HEK293T (cell line): ENCODE measurements around the gene ADK.

Experiments used
- CTCF ChIA-PET: fragments of 350-600 bp; formaldehyde crosslinking; extraction: SDS; loops from one replicate; lab custom pipeline; 2021; ENCODE audit warnings: antibody characterized with exemption, inconsistent platforms; lab: Yijun Ruan, JAX
- POLR2A ChIA-PET: fragments of 350-600 bp; formaldehyde crosslinking; extraction: SDS; loops from one replicate; lab custom pipeline; 2020; ENCODE audit warnings: antibody characterized with exemption, inconsistent platforms; lab: Yijun Ruan, JAX
- DNase-seq: peaks from one replicate; pipeline ENCODE4 v3.0.0; 2012; ENCODE audit warnings: mixed read lengths; ENCODE audit errors: extremely low spot score
- ARNT ChIP-seq: fragments of 450-650 bp; IDR thresholded peaks from 2 replicates; pipeline ENCODE4 v1.6.1; 2017; ENCODE audit warnings: mild to moderate bottlenecking
- BHLHE40 ChIP-seq: fragments of 450-650 bp; IDR thresholded peaks from 2 replicates; pipeline ENCODE4 v1.6.1; 2016; ENCODE audit warnings: mild to moderate bottlenecking, moderate library complexity, borderline replicate concordance
- CTBP1 ChIP-seq: fragments of 450-650 bp; IDR thresholded peaks from 2 replicates; pipeline ENCODE4 v1.6.1; 2016; ENCODE audit warnings: borderline replicate concordance
- ELF4 ChIP-seq: fragments of 450-650 bp; IDR thresholded peaks from 2 replicates; pipeline ENCODE4 v1.6.1; 2017; ENCODE audit warnings: antibody characterized with exemption
- FOXA1 ChIP-seq: fragments of 450-650 bp; IDR thresholded peaks from 2 replicates; pipeline ENCODE4 v1.6.1; 2016; ENCODE audit warnings: mild to moderate bottlenecking
- FOXK2 ChIP-seq: fragments of 450-650 bp; IDR thresholded peaks from 2 replicates; pipeline ENCODE4 v1.6.1; 2016; ENCODE audit warnings: mild to moderate bottlenecking
- FOXM1 ChIP-seq: fragments of 450-650 bp; IDR thresholded peaks from 2 replicates; pipeline ENCODE4 v1.6.1; 2017; ENCODE audit warnings: mild to moderate bottlenecking, borderline replicate concordance
- HDGF ChIP-seq: fragments of 450-650 bp; IDR thresholded peaks from 2 replicates; pipeline ENCODE4 v1.6.1; 2017; ENCODE audit warnings: antibody characterized with exemption, borderline replicate concordance
- L3MBTL2 ChIP-seq: fragments of 450-650 bp; conservative IDR thresholded peaks from 2 replicates; pipeline ENCODE4 v1.6.1; 2016; ENCODE audit warnings: mild to moderate bottlenecking
- LEF1 ChIP-seq: fragments of 450-650 bp; IDR thresholded peaks from 2 replicates; pipeline ENCODE4 v1.6.1; 2017; ENCODE audit warnings: mild to moderate bottlenecking, borderline replicate concordance
- NFRKB ChIP-seq: fragments of 450-650 bp; IDR thresholded peaks from 2 replicates; pipeline ENCODE4 v1.6.1; 2016; ENCODE audit warnings: mild to moderate bottlenecking, moderate library complexity
- SP1 ChIP-seq: fragments of 450-650 bp; IDR thresholded peaks from 2 replicates; pipeline ENCODE4 v1.6.1; 2017
- SUZ12 ChIP-seq: fragments of 450-650 bp; IDR thresholded peaks from 2 replicates; pipeline ENCODE4 v1.6.1; 2016; ENCODE audit warnings: mild to moderate bottlenecking
- TARDBP ChIP-seq: fragments of 450-650 bp; IDR thresholded peaks from 2 replicates; pipeline ENCODE4 v1.6.1; 2016
- ZNF384 ChIP-seq: fragments of 450-650 bp; IDR thresholded peaks from 2 replicates; pipeline ENCODE4 v1.6.1; 2016
- TF ChIP-seq, protein P1 (sequence below): fragments of 450-650 bp; IDR thresholded peaks from 2 replicates; pipeline ENCODE4 v1.6.1; 2016

Gene ADK

DNA sequence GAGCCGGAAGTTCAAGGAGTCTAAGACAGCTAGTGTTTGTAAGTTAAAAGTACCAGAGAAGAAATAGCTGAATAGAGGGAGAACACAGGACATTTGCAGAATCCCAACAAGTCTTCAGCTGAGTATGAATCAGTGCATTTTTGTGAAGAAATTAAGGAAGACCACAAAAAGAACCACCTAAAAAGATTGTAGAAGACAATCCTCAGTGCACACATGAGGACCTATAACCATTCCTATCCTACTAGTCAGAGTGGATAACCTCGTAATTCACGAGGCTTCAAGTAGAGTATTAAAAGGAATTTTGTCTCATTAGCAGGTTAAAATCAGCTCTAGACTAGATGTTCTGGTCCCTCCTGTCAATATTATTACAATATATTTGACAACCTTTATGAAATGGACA lies 380.0 kb downstream of the ADK start:
- POLR2A ChIA-PET, result no interaction called here
- TF ChIP-seq, protein P1, sequence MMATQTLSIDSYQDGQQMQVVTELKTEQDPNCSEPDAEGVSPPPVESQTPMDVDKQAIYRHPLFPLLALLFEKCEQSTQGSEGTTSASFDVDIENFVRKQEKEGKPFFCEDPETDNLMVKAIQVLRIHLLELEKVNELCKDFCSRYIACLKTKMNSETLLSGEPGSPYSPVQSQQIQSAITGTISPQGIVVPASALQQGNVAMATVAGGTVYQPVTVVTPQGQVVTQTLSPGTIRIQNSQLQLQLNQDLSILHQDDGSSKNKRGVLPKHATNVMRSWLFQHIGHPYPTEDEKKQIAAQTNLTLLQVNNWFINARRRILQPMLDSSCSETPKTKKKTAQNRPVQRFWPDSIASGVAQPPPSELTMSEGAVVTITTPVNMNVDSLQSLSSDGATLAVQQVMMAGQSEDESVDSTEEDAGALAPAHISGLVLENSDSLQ, result no peak
- TF ChIP-seq FOXM1, result no peak
- no peak for TF ChIP-seq SUZ12
- no peak for TF ChIP-seq LEF1
- no peak for TF ChIP-seq SP1
- TF ChIP-seq L3MBTL2, result no peak
- no peak for TF ChIP-seq FOXA1
- no peak for TF ChIP-seq ARNT
- no peak for TF ChIP-seq BHLHE40
- no peak for TF ChIP-seq TARDBP
- TF ChIP-seq NFRKB, result no peak
- no peak for TF ChIP-seq HDGF
- TF ChIP-seq ZNF384, result no peak
- TF ChIP-seq FOXK2, result no peak
- TF ChIP-seq ELF4, result no peak
- TF ChIP-seq CTBP1, result no peak
- no peak for DNase-seq
- CTCF ChIA-PET, result interaction anchor here (0.6 kb wide), 1 partner anchor 66 kb away, joined by 3 read pairs; no protein-coding TSS in a partner anchor

DNA sequence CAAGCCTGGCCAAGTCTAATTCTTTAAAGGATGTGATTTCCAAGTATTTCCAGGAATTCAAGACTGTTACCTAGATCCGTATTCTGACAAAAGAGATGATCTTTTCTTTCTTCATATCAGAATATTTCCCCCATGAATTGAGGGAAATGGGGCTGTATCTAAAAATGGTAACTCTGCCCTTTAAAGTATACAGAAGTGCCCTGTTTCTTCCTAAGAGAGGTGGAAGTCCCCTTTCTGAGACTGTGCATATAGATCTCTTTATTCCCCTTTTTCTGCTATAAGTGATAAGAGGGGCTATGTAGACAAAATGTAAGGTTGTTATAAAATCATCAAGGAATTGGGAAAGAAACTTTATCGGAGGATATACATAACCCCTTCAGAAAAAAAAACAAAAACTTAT lies 388.3 kb downstream of the ADK start:
- POLR2A ChIA-PET, result no interaction called here
- no peak for DNase-seq
- TF ChIP-seq ZNF384 (no peak), CTBP1 (no peak)
- CTCF ChIA-PET, result no interaction called here

DNA sequence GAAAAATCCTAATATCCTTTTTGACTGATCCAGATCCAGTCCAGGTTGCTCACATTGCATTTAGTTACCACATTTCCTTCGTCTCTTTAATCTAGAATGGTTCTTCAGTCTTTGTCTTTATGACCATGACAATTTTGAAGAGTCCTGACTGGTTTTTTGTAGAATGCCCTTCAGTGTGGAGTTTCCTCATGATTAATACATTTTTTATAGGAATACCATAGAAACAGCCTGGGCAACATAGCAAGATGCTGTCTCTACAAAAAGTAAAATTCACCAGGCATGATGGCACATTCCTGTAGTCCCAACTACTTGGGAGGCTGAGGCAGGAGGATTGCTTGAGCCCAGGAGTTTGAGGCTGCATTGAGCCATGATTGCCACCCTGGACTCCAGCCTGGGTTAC lies 390.4 kb downstream of the ADK start:
- ChIA-PET POLR2A (no interaction called here), CTCF (no interaction called here)
- DNase-seq, result no peak
- TF ChIP-seq, protein P1, result no peak
- TF ChIP-seq ARNT, result no peak
- no peak for TF ChIP-seq HDGF
- TF ChIP-seq SUZ12, result no peak
- TF ChIP-seq TARDBP, result no peak
- no peak for TF ChIP-seq LEF1
- no peak for TF ChIP-seq BHLHE40
- no peak for TF ChIP-seq L3MBTL2
- TF ChIP-seq FOXK2, result no peak

DNA sequence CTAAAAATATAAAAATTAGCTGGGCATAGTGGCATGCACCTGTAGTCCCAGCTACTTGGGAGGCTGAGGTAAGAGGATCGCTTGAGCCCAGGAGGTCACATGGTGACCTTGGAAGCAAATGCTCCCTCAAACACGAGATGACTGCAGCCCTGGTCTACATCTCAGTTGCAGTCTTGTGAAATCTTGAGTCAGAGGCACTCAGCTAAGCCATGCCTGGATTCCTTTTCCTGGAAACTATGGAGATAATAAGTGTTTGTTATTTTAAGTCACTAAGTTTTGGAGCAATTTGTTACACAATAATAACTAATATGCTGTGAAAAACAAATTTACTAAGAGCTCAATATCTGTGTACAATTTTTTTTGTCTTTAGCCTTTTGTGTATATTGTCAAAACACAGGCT lies 391.1 kb downstream of the ADK start:
- TF ChIP-seq BHLHE40 (no peak), SP1 (no peak), ELF4 (no peak), FOXK2 (no peak), CTBP1 (no peak), LEF1 (no peak), NFRKB (no peak), TARDBP (no peak), FOXA1 (no peak)
- TF ChIP-seq, protein P1, result no peak
- CTCF ChIA-PET, result no interaction called here
- no peak for DNase-seq
- POLR2A ChIA-PET, result no interaction called here

DNA sequence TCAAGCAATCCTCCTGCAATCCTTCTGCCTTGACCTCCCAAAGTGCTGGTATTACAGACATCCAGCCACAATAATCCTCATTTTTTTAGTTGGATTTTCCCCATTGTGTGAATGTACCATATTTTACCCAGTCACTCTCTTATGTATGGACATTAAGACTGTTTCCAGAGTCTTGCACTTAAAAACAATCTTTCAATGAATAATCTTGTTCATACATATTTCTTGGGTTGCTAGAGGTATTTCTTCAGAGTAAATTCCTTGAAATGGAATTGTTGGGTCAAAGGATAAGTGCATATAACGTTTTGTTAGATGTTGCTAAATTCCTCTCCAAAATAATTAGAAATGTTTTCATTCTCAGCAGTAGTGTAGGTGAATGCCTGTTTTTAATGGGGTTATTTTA lies 392.3 kb downstream of the ADK start:
- ChIA-PET POLR2A (no interaction called here), CTCF (no interaction called here)
- TF ChIP-seq ZNF384, result no peak
- no peak for TF ChIP-seq LEF1
- TF ChIP-seq, protein P1, result no peak
- no peak for TF ChIP-seq BHLHE40
- TF ChIP-seq FOXM1, result no peak
- no peak for TF ChIP-seq ELF4
- no peak for TF ChIP-seq SUZ12
- no peak for DNase-seq

DNA sequence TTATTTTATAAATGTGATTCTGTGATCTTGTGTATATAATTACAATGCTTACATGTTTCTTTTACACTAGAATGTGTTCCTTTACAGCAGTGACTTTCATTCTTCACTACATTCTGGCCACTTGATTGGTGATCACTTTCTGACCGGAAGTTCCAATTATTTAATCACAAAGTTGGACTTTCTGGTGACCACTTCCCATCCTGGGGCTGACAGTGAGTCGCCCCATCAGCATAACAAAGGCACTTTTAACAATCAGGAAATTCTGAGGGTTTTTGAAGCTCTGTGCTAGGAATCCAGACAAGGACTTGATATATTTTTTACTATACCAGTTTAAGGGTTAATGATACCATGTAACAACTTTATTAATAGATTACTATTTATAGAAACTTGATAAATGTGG lies 393.1 kb downstream of the ADK start:
- POLR2A ChIA-PET, result no interaction called here
- TF ChIP-seq, protein P1, result no peak
- TF ChIP-seq SP1, result no peak
- no peak for TF ChIP-seq NFRKB
- TF ChIP-seq ELF4, result no peak
- TF ChIP-seq ARNT, result no peak
- no peak for TF ChIP-seq CTBP1
- TF ChIP-seq SUZ12, result no peak
- TF ChIP-seq FOXK2, result no peak
- no peak for TF ChIP-seq ZNF384
- no peak for TF ChIP-seq L3MBTL2
- no peak for TF ChIP-seq TARDBP
- no peak for TF ChIP-seq LEF1
- no peak for DNase-seq
- CTCF ChIA-PET, result no interaction called here
